ENCODE results near the gene TMEM205. TPM values are rescaled to one million over a fixed set of nuclear protein-coding genes. Genes with fewer than 3 reads are reported as not detected.
A peak's percentile ranks its signal among the peaks of the same experiment; 100 is the strongest.
"Not testable (repeated sequence)": the region's sequence is repeated elsewhere in the genome, so short reads cannot be mapped to it uniquely, and the experiment has no call there.

The TMEM205 gene
- total RNA-seq, 4 donors from 2014 or later, result 80.1 to 173 (median 129) TPM

- 48 to 89% methylated on average over 4 to 9 of the region's 11 CpGs for WGBS, 2 donors
Measured at GRCh38 chr19:11356676-11357550, 10.8 kb upstream of the TMEM205 start.

GRCh38 chr19:11356074-11356397, 10.0 kb upstream of the TMEM205 start:
- Histone ChIP-seq H3K4me1 (peaks cover 0 to 40% (median 3%) of the 10 kb centered on the region in 3 donors), H3K36me3 (peaks cover 0 to 7% (median 0%) of the 10 kb centered on the region in 3 donors), H3K9me3 (no peaks in the 10 kb centered on the region), H3K4me3 (peak overlapping the region; percentile 55 to 78 (median 66)), H3K27ac (peak overlapping the region in 1 of 4 donors; percentile 69), H3K27me3 (no peaks in the 10 kb centered on the region)
- no peak for TF ChIP-seq CTCF (IDR thresholded peaks at IDR 0.05)
- no peak for TF ChIP-seq POLR2A (IDR thresholded peaks at IDR 0.05)
- intact Hi-C loops (cut with DNase I), result no loop called here
- WGBS, 2 donors, result 58 to 78% methylated on average over 2 to 6 of the region's 6 CpGs
- no peak for DNase-seq

More at GRCh38 chr19:11356676-11357550, 10.8 kb upstream of the TMEM205 start:
- no peak for TF ChIP-seq POLR2A (IDR thresholded peaks at IDR 0.05)
- no peak for TF ChIP-seq CTCF (IDR thresholded peaks at IDR 0.05)
- no peak for DNase-seq
- no peak overlapping the region for H3K4me3 ChIP-seq
- intact Hi-C loops (cut with DNase I), result no loop called here
- no peaks in the 10 kb centered on the region for H3K27me3 ChIP-seq
- H3K27ac ChIP-seq, result no peak overlapping the region
- no peaks in the 10 kb centered on the region for H3K9me3 ChIP-seq
- H3K36me3 ChIP-seq, result peaks cover 0 to 7% (median 0%) of the 10 kb centered on the region in 3 donors
- H3K4me1 ChIP-seq, result peaks cover 0 to 48% (median 3%) of the 10 kb centered on the region in 3 donors

- no peaks in the 10 kb centered on the region for H3K9me3 ChIP-seq
- TF ChIP-seq CTCF (IDR thresholded peaks at IDR 0.05), result no peak
- peak in 2 of 4 donors; percentile 54 to 69 for TF ChIP-seq POLR2A (IDR thresholded peaks at IDR 0.05)
- peak within 1 kb of the TSS; percentile 69 to 80 (median 74) for H3K27ac ChIP-seq
- peak; percentile 52 for DNase-seq
- WGBS, 2 donors, result 6 to 11% methylated on average over 10 to 11 of the region's 62 CpGs
- H3K36me3 ChIP-seq, result peaks cover 0 to 7% (median 0%) of the 10 kb centered on the region in 3 donors
- peaks cover 0 to 34% (median 3%) of the 10 kb centered on the region in 3 donors for H3K4me1 ChIP-seq
- intact Hi-C loops (cut with DNase I), result no loop called here
- H3K4me3 ChIP-seq, result peak within 1 kb of the TSS; percentile 55 to 78 (median 66)
- H3K27me3 ChIP-seq, result no peaks in the 10 kb centered on the region
Measured at GRCh38 chr19:11355160-11356073, 9.3 kb upstream of the TMEM205 start, which contains the start of gene PLPPR2. Gene PLPPR2 (plus strand): TSS chr19:11355432. CDS start chr19:11357674, 2,242 bp downstream.

GRCh38 chr19:11354102-11354501, 8.0 kb upstream of the TMEM205 start:
- H3K36me3 ChIP-seq; intact Hi-C loops (cut with DNase I); H3K27ac ChIP-seq; H3K9me3 ChIP-seq; H3K4me3 ChIP-seq; H3K27me3 ChIP-seq; DNase-seq: not testable (repeated sequence)
- H3K4me1 ChIP-seq, result peaks cover 0 to 24% (median 3%) of the 10 kb centered on the region in 3 donors
- 93 to 100% methylated on average over 3 to 4 of the region's 4 CpGs for WGBS, 2 donors

- H3K4me3 ChIP-seq, result no peak overlapping the region
- WGBS, 2 donors, result 76 to 83% methylated on average over 2 of the region's 4 CpGs
- no peaks in the 10 kb centered on the region for H3K9me3 ChIP-seq
- peaks cover 17 to 31% (median 22%) of the 10 kb centered on the region in 3 donors for H3K4me1 ChIP-seq
- H3K27ac ChIP-seq, result no peak overlapping the region
- no peak for TF ChIP-seq CTCF (IDR thresholded peaks at IDR 0.05)
- intact Hi-C loops (cut with DNase I), result no loop called here
- no peaks in the 10 kb centered on the region for H3K36me3 ChIP-seq
- no peaks in the 10 kb centered on the region for H3K27me3 ChIP-seq
- DNase-seq, result no peak
Measured at GRCh38 chr19:11349171-11349570, 3.1 kb upstream of the TMEM205 start.
